A673 (cell line): Measurements from ENCODE around the gene CD302. TPM values are rescaled to one million over a fixed set of nuclear protein-coding genes. Genes with fewer than 3 reads are reported as not detected.

Source experiments
- BruUV-seq: library from RNA; stranded (reverse); fragments of 400-500 nt; replicated peaks from 2 replicates; lab custom pipeline; 2021; lab: Mats Ljungman, UMichigan
- CTCF ChIA-PET: fragments of 300-600 bp; sonication (Branson Sonifier 250); formaldehyde crosslinking; loops from one replicate; lab custom pipeline; 2022; ENCODE audit warnings: antibody characterized with exemption; lab: Charles Lee
- POLR2A ChIA-PET: fragments of 300-600 bp; sonication (Branson Sonifier 250); formaldehyde crosslinking; loops from one replicate; lab custom pipeline; 2022; ENCODE audit warnings: antibody characterized with exemption; ENCODE audit not compliant: low non-redundant PET; lab: Charles Lee
- DNase-seq: peaks from one replicate; pipeline ENCODE4 v3.0.0-alpha.2; 2015; ENCODE audit warnings: low spot score
- H3K27ac ChIP-seq: fragments of 200-600 bp; sonication (generic); 2 replicates; pipeline ENCODE4 v1.5.1; 2016; ENCODE audit warnings: mixed run types, low read depth, mild to moderate bottlenecking, mixed read lengths, antibody characterized with exemption, low read length; ENCODE audit not compliant: poor library complexity, severe bottlenecking
- H3K27me3 ChIP-seq: fragments of 200-600 bp; sonication (generic); replicated peaks from 2 replicates; pipeline ENCODE4 v1.6.1; 2017; ENCODE audit warnings: mixed run types, low read depth, mild to moderate bottlenecking, mixed read lengths, antibody characterized with exemption, low read length; ENCODE audit not compliant: insufficient read depth, poor library complexity
- H3K36me3 ChIP-seq: fragments of 200-600 bp; sonication (generic); 2 replicates; pipeline ENCODE4 v1.6.1; 2016; ENCODE audit warnings: mixed run types, mild to moderate bottlenecking, mixed read lengths, antibody characterized with exemption, low read length; ENCODE audit not compliant: insufficient read depth, poor library complexity, severe bottlenecking
- H3K4me1 ChIP-seq: fragments of 200-600 bp; sonication (generic); 2 replicates; pipeline ENCODE4 v1.6.1; 2017; ENCODE audit warnings: mixed run types, mild to moderate bottlenecking, mixed read lengths, antibody characterized with exemption, low read length; ENCODE audit not compliant: insufficient read depth, poor library complexity, severe bottlenecking
- H3K4me3 ChIP-seq: fragments of 200-600 bp; sonication (generic); 2 replicates; pipeline ENCODE4 v1.5.1; 2016; ENCODE audit warnings: low read depth, mixed run types, mild to moderate bottlenecking, mixed read lengths, low read length; ENCODE audit not compliant: poor library complexity, severe bottlenecking
- H3K9me3 ChIP-seq: fragments of 200-600 bp; sonication (generic); 2 replicates; pipeline ENCODE4 v1.6.1; 2016; ENCODE audit warnings: mixed run types, low read depth, mild to moderate bottlenecking, mixed read lengths, antibody characterized with exemption, low read length; ENCODE audit not compliant: poor library complexity, severe bottlenecking
- EZH2 ChIP-seq: fragments of 200-600 bp; sonication (generic); IDR thresholded peaks from 2 replicates; pipeline ENCODE4 v1.6.1; 2017; ENCODE audit warnings: borderline replicate concordance, low read depth, mild to moderate bottlenecking, mixed read lengths, antibody characterized with exemption, low read length; ENCODE audit not compliant: poor library complexity, severe bottlenecking
- intact Hi-C: fragments of 100-400 bp; cut with micrococcal nuclease; formaldehyde crosslinking; loops from one replicate; pipeline ENCODE4 v1.10.0; 2022; ENCODE audit not compliant: unreplicated experiment
- total RNA-seq: library from RNA; stranded (reverse); gene quantifications from 2 replicates; pipeline ENCODE4 v1.2.3, GENCODE V29; 2021
- TF ChIP-seq, protein P1 (sequence below): fragments of 300-800, 200-600 bp; sonication (generic); conservative IDR thresholded peaks from 2 replicates; pipeline ENCODE4 v1.5.1; 2017; ENCODE audit warnings: low read depth, mild to moderate bottlenecking, antibody characterized with exemption, low read length, moderate library complexity, mixed read lengths

The CD302 gene
- total RNA-seq, 1 experiment from 2014 or later: 0.24 TPM

DNA sequence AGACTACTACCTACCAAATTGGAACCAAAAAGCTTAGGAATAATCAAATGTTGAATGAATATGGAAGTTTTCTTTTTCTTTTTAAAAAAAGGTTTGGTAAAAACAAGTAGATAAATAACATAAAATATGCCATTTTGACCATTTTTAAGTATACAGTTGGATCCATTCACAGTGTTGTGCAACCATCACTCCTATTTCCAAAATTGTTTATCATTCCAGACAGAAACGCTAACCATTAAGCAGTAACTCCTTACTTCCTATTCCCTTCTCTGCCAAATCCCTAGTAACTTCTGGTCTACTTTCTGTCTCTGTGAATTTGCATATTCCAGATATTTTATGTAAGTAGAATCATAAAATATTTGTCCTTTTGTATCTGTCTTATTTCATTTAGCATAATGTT, 39.8 kb downstream of the CD302 start:
- H3K36me3 ChIP-seq: peaks cover 86% of the 10 kb centered on the region
- H3K27me3 ChIP-seq: no peaks in the 10 kb centered on the region
- no peak overlapping the region for H3K27ac ChIP-seq
- BruUV-seq: no TSS peak
- CTCF ChIA-PET: no interaction called here
- no peaks in the 10 kb centered on the region for H3K9me3 ChIP-seq
- no peak for DNase-seq
- intact Hi-C loops: no loop called here
- no peaks in the 10 kb centered on the region for H3K4me1 ChIP-seq
- TF ChIP-seq EZH2: no peak
- TF ChIP-seq, protein P1, sequence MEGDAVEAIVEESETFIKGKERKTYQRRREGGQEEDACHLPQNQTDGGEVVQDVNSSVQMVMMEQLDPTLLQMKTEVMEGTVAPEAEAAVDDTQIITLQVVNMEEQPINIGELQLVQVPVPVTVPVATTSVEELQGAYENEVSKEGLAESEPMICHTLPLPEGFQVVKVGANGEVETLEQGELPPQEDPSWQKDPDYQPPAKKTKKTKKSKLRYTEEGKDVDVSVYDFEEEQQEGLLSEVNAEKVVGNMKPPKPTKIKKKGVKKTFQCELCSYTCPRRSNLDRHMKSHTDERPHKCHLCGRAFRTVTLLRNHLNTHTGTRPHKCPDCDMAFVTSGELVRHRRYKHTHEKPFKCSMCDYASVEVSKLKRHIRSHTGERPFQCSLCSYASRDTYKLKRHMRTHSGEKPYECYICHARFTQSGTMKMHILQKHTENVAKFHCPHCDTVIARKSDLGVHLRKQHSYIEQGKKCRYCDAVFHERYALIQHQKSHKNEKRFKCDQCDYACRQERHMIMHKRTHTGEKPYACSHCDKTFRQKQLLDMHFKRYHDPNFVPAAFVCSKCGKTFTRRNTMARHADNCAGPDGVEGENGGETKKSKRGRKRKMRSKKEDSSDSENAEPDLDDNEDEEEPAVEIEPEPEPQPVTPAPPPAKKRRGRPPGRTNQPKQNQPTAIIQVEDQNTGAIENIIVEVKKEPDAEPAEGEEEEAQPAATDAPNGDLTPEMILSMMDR: no peak
- H3K4me3 ChIP-seq: no peak overlapping the region
- POLR2A ChIA-PET: no interaction called here

DNA sequence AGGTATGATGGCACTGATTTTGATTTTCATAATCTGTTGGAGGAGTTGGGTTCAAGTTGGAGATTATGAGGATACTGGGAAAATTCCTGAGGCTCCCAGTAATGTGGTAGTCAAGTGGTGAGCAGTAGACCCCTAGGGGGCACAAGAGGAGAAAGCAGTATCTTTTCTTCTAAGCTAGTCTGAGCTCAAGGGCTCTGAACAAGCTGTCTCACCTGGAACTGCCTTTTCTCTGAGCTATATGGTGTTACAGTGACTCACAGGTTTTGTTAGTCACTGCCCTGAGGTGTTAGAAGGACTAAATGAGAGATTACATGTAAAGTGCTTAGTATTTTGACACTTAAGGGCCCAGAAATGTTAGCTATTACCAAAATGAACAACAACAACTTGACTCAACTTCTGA, 42.2 kb downstream of the CD302 start:
- DNase-seq: no peak
- H3K9me3 ChIP-seq: no peaks in the 10 kb centered on the region
- ChIA-PET CTCF (no interaction called here), POLR2A (no interaction called here)
- H3K27ac ChIP-seq: no peak overlapping the region
- TF ChIP-seq, protein P1: peak; percentile 44
- no peak for TF ChIP-seq EZH2
- peaks cover 88% of the 10 kb centered on the region for H3K36me3 ChIP-seq
- H3K4me1 ChIP-seq: no peaks in the 10 kb centered on the region
- intact Hi-C loops: no loop called here
- no peak overlapping the region for H3K4me3 ChIP-seq
- BruUV-seq: no TSS peak
- H3K27me3 ChIP-seq: no peaks in the 10 kb centered on the region

DNA sequence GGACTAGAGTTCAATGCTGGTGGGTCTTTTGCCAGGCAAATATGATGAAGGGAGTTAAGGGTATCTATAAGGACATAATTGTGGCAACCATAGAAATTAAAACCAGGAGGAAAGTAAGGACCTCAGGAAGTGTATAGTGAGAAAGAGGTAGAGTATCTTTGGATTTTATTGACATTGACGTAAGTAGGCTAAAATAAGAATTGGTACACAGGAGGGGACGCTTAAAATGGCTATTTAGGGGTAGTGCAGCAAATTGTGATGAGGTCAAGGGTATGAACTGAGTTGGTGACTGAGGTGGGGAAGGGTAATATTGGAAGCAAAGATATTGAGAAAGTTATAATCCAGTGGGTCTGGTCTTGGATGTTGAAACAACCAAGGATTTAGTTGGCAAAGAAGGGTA, 43.0 kb downstream of the CD302 start:
- H3K4me3 ChIP-seq: no peak overlapping the region
- POLR2A ChIA-PET: no interaction called here
- peaks cover 84% of the 10 kb centered on the region for H3K36me3 ChIP-seq
- TF ChIP-seq, protein P1: no peak
- TF ChIP-seq EZH2: no peak
- H3K27ac ChIP-seq: no peak overlapping the region
- no peaks in the 10 kb centered on the region for H3K4me1 ChIP-seq
- CTCF ChIA-PET: no interaction called here
- DNase-seq: no peak
- BruUV-seq: no TSS peak
- intact Hi-C loops: no loop called here
- no peaks in the 10 kb centered on the region for H3K9me3 ChIP-seq
- no peaks in the 10 kb centered on the region for H3K27me3 ChIP-seq
